GM21526 (cell line): Measurements from ENCODE around the gene THEM5.

Source experiments
- ATAC-seq: cut with Tn5 transposase; IDR thresholded peaks from one replicate; pipeline ENCODE4 v1.9.1; 2021; ENCODE audit warnings: moderate library complexity; ENCODE audit not compliant: unreplicated experiment, low FRiP score

The THEM5 gene

GRCh38 chr1:151841141-151841540 lies 12.4 kb downstream of the THEM5 start:
- no peak for ATAC-seq

- no peak for ATAC-seq
Observed at GRCh38 chr1:151840421-151840820, 13.1 kb downstream of the THEM5 start.

- no peak for ATAC-seq
Observed at GRCh38 chr1:151839457-151840403, 13.8 kb downstream of the THEM5 start, which contains the start of gene C2CD4D. C2CD4D (minus strand) TSS chr1:151839820; CDS start chr1:151838989, 831 bp downstream.

GRCh38 chr1:151839082-151839412 lies 14.5 kb downstream of the THEM5 start:
- no peak for ATAC-seq

- ATAC-seq = no peak
Observed at GRCh38 chr1:151838222-151839081, 15.1 kb downstream of the THEM5 start.

- ATAC-seq = no peak
Observed at GRCh38 chr1:151837884-151838221, 15.7 kb downstream of the THEM5 start.

GRCh38 chr1:151837197-151837596 lies 16.3 kb downstream of the THEM5 start:
- ATAC-seq = no peak

- ATAC-seq = no peak
Observed at GRCh38 chr1:151835596-151835995, 17.9 kb downstream of the THEM5 start.

GRCh38 chr1:151834239-151834638 lies 19.3 kb downstream of the THEM5 start:
- ATAC-seq = no peak

- ATAC-seq = no peak
Observed at GRCh38 chr1:151833172-151833900, 20.2 kb downstream of the THEM5 start.

- no peak for ATAC-seq
Observed at GRCh38 chr1:151832318-151832980, 21.1 kb downstream of the THEM5 start.

GRCh38 chr1:151831605-151832004 lies 21.9 kb downstream of the THEM5 start, which contains the start of gene RORC:
RORC (minus strand) TSS chr1:151831802; CDS start chr1:151831764, 38 bp downstream.
- ATAC-seq = no peak

GRCh38 chr1:151831256-151831591 lies 22.3 kb downstream of the THEM5 start:
- ATAC-seq = no peak

- no peak for ATAC-seq
Observed at GRCh38 chr1:151830055-151830454, 23.5 kb downstream of the THEM5 start.

- no peak for ATAC-seq
Observed at GRCh38 chr1:151829352-151830046, 24.0 kb downstream of the THEM5 start.

- ATAC-seq = no peak
Observed at GRCh38 chr1:151828921-151829320, 24.6 kb downstream of the THEM5 start.

GRCh38 chr1:151827853-151828252 lies 25.7 kb downstream of the THEM5 start:
- no peak for ATAC-seq

GRCh38 chr1:151825751-151826660 lies 27.5 kb downstream of the THEM5 start:
- no peak for ATAC-seq

- ATAC-seq = no peak
Observed at GRCh38 chr1:151825204-151825603, 28.3 kb downstream of the THEM5 start.
